Measurements from ENCODE around the gene STRA6. TPM values are rescaled to one million over a fixed set of nuclear protein-coding genes. Genes with fewer than 3 reads are reported as not detected.

The STRA6 gene, protein sequence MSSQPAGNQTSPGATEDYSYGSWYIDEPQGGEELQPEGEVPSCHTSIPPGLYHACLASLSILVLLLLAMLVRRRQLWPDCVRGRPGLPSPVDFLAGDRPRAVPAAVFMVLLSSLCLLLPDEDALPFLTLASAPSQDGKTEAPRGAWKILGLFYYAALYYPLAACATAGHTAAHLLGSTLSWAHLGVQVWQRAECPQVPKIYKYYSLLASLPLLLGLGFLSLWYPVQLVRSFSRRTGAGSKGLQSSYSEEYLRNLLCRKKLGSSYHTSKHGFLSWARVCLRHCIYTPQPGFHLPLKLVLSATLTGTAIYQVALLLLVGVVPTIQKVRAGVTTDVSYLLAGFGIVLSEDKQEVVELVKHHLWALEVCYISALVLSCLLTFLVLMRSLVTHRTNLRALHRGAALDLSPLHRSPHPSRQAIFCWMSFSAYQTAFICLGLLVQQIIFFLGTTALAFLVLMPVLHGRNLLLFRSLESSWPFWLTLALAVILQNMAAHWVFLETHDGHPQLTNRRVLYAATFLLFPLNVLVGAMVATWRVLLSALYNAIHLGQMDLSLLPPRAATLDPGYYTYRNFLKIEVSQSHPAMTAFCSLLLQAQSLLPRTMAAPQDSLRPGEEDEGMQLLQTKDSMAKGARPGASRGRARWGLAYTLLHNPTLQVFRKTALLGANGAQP
- 0.17 and 0.29 TPM in 2 replicates for total RNA-seq (2014; rRNA removed; shearing (Covaris generic))
- 8.1 and 11.2 TPM in 2 replicates for polyA plus RNA-seq (2014; cell fraction: nucleus; rRNA removed)

DNA sequence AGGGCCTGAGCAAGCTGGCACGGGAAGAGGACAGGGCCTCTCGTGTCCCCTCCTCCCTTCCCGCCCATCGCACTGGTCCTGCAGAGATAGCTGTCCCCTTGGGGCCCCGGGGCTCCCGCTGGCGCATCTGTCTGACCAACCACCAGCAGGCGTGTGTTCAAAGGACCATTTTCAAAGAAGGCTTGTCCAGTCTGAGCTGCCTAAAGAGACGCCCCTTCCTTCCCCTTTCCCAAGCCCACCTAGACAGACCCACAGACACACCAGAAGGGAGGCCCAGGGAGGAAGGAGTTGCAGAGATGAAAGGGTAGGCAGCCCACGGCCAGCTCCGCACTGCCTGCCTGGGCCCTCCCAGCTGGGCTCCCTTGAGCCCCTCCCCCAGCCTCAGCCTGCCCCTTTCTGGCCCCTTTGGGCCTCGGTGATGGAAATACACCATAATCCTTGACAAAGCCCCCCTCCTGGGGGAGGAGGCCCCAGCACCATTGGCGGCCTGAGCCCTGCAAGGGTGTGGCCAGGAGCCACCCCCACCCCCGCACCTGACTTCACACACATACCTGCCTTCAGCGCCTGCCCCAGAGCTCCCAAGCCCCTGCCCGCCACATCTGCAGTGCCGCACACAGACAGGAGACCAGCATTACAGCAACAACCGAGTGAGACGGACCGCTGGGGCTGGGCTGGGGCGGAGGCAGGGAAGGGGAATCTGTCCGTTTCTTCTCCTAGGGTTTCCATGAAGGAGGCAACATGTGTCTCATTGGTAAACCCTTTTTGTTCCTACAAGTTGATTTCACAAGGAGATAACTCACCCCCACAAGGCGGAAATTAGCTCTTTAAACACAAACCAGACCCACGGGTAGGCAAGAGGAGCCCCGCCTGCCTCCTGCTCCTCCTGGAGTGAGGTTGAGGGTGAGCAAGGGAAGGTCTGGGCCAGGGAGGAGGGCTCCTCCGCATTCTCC lies at the start of gene STRA6:
Gene STRA6, minus strand, starts transcription at position 336 of the 950 bp plus-strand sequence. CDS start 520 bp downstream, outside the sequence.
- DNase-seq (ENCODE audit: extremely low read depth, low read depth): no peak

DNA sequence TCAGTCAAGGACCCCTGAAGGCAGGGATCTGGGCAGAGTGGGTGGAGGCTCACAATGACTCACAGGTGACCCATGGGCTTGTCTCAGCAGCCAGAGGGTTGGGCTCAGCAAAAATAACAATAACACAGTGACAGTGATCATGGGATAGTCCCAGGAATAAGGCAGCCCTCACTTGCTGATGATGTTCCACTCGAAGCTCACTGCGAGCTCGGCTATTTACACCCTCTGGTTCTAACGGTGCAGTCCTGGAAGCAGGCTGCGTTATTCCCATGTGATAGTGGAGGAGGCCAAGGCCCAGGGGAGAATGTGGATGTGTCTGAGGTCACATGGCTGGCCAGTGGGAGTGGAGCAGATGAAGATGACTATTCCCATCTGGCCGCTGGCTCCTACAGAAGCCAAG lies 49.7 kb upstream of the STRA6 start:
- no peak for DNase-seq (ENCODE audit: extremely low read depth, low read depth)

DNA sequence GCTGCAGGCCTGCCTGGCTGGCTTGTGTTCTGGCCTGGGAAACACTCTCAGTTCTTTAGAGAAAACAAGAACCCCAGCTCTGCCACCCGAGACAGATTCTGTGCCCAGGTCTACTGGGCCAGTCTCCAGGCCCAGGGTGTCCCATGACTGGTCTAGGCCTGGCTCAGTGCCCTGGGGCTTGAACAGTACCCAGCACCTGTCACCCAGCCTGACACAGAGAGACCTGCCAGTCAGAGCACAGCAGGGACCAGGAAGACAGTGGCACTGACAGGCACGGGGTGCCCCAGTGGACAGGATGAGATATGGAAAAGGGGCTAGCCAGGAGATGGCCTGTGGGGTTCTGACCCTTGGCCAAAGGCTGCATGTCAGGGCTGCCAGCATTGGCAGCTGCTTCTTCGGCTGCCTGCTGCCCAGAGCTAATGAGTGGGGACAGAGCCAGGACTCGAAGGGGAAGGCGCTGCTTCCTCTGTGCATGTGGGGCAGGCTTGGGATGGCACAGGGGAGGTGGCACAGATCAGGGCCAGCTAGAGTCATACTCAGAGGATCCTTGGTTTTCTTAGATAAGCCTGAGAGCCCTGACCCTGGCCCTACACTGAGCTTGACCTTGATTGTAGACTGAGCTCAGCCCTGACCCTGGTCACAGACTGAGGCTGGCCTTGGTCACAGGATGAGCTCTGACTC lies 48.7 kb upstream of the STRA6 start:
- DNase-seq (ENCODE audit: extremely low read depth, low read depth): no peak

DNA sequence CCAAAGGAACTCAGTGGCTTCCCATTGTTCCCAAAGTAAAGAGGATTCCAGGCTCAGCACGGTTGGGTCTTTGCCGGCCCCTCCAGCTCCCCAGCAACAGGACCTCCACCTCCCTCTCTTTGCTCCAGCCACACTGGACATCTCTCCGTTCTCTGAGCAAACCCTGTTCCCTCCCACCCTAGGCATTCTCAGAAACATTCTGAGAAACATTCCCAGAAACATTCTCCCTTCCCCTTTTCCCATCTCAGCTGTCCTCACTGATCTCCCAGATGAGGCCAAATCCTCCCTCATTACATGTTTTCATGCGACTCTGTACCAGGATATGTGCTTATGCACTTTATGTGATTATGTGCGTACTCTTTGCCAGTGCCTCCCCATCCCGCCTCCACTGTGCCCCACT lies 47.7 kb upstream of the STRA6 start:
- no peak for DNase-seq (ENCODE audit: extremely low read depth, low read depth)

DNA sequence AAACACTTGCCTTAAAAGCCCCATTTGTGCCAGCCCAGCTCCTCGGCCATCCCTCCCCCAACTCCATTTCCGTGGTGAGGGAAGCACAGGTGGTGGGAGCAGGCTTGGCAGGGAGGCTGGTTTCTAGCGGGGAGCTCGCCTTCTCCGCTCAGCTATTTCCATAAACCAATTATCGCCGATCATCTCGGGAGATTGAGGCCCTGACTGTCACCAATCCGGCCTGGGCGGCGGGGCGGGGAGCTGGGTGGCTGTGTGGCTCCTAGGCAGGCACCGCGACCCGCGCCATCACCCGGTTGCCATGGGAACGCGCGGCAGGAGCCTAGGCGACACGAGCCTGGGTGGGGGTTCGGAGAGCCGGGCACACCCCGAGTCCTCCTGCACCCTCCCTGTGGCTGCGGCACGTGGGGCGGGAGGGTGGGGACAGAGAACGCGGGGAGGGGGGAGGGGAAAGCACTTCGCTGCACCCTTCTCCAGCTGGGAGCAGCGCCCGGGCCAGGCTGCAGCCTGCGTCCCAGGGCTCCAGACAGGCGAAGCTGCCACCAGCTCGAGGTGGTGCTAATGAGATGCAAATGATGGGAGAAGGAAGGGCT lies 42.9 kb upstream of the STRA6 start:
- DNase-seq (ENCODE audit: extremely low read depth, low read depth): no peak

DNA sequence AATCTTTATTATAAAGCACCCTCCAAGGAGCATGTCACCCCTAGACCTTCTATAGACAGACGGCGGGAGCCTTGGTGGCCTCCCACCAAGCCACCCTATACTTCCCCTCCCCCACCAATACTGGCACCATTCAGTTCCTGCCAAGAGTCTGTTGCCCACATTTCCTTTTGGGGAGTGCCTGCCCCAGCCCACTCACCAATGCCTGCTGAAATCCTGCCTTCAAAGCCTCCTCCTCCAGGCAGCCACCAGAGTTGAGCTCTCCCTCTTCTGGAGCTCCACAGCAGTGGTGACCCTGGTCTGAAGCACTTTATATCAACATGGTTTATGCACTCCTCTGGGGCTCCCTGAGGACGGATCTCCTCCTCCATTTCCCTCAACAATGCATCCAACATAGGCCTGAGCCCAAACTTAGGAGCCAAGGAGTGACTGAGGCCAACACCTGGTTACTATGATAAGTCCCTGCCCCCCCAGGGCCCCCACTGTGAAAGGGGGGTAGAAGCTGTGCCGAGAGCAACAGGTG lies 42.3 kb upstream of the STRA6 start:
- DNase-seq (ENCODE audit: extremely low read depth, low read depth): no peak

DNA sequence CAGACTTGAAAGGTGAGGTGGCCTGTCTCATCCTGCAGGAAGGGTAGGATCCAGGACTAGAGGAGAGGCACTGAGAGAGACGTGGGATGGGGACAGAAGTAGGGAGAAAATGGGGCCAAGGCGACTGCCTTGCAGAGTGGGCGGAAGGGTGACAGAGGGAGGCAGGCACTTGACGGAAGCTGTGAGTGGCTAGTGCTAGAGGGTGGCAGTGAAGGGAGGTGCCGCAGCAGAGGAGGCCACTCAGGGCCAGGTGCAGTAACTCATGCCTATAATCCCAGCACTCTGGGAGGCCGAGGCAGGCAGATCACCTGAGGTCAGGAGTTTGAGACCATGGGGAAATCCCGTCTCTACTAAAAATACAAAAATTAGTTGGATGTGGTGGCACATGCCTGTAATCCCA lies 40.8 kb upstream of the STRA6 start:
- DNase-seq (ENCODE audit: extremely low read depth, low read depth): no peak

DNA sequence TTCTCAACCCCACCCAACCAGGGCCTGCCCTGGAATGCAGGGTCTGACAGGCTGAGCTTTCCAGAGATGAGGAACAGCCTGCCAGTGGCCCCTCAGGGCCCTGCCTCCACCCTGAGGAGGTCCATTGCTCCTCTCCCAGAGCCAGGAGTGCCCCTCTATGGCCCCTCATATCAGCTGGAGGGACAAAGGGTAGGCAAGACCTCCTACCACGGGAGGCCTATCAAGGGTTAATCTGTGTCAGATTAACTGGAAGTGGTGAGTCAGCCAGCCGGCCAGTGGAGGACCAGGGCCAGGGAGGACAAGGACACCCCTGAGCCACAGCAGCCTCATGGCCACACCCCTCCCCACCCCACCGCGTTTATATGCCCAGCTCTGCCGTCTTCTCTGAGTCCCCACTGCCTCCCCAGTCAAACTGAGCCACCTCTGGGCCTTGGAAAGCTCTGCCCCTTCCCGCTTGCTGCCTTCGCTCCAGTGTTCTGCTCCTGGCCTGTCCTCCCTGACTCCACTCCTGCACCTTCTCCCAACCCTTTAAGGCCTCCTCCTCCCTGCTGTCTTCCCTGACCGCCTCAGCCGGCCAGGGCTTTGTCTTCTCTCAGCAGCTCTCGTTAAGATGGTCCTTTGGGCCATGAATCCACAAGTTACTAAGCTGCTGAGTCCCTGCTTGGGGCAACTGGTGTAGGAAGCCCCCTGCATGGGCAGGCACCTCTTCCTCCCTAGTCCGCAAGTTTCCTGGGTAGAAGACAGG lies 40.0 kb upstream of the STRA6 start:
- no peak for DNase-seq (ENCODE audit: extremely low read depth, low read depth)

DNA sequence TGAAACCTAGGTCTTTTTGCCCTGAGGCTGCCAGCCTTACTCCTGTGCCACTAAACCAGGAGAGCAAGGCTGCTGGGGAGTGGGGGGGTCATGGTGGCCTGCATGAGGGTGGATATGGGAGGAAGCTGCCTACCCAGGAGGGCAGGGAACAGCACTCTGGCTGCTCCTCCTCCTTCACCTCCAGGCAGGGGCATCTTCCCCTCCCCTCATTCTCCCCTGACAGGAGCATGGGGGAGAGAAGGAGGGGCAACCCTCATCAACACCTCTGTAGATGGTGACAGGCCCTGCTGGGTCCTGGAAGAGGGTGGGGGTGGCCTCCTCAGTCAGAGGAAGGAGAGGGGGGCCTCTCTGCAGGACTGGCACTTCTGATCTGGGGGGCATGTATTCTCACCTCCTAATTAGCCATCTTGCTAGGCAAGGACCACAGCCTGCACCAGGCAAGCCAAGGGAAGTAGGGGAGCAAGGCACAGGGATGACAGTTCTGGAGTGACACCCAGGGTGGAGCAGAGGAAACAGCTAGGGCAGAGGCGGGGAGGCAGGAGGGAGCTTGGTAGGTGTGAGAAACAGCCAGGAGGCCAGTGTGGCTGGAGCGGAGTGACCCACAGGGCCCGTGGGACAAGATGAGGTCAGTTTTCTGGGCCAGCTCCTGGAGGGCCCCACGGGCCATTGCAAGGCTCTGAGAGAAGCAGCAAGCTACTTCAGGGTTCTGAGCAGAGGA lies 38.5 kb upstream of the STRA6 start:
- no peak for DNase-seq (ENCODE audit: extremely low read depth, low read depth)

DNA sequence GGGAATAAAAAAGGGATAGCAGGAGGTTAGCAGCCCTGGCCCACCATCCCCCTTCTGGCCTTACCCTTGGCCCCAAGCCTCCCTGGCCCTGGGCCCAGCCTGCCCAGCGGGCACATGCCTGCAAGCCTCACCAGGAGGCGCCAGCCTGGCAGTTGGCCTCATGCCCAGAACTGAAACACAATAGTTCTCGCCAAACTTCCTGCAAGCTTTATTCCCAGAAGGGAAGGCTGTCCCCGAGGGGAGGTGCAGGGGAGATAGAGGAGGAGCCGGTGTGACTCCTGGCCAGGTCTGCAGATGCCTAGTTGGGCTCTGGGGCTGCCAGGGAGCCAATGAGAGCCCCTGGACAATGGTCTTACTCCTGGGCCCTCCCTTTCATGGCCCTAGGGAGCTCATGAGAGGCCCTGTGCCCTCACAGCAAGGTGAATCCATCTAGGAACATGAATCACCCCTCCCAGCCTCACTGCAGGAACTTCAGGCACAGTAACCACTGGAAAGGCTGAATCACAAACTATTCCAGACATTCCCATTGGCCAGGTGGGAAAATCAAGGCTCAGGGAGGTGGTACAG lies 37.5 kb upstream of the STRA6 start:
- peak; percentile 29 for DNase-seq (ENCODE audit: extremely low read depth, low read depth)

DNA sequence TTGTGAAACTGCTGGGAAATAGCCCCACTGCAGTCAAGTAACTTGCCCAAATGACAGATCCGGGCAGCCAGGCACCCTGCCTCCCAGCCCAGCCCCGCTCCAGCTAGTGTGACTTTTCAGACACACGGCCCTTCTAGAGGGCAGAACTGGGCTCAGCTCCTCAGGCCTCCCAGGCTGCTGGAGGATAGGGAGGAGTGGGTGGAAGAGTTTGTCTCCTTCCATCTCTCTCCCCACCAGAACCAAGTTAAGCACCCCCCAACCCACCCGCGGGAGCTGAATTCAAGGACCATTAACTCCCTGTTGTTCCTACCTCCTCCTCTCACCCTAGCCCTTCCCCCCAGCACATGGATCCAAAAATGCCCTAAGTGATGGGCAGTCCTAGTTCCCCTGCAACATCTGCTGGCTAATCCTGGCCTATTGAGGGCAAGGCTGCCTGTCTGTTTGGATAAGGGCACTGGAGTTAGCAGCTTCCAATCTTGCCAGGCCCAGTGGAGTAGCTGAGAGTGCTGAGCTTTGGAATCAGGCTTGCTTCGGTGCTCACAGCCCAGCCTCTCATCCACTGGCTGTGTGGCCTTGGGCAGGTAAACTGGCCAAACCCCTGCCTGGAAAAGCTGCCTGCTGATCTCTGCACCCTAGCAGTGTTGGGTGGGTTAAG lies 36.6 kb upstream of the STRA6 start:
- no peak for DNase-seq (ENCODE audit: extremely low read depth, low read depth)

DNA sequence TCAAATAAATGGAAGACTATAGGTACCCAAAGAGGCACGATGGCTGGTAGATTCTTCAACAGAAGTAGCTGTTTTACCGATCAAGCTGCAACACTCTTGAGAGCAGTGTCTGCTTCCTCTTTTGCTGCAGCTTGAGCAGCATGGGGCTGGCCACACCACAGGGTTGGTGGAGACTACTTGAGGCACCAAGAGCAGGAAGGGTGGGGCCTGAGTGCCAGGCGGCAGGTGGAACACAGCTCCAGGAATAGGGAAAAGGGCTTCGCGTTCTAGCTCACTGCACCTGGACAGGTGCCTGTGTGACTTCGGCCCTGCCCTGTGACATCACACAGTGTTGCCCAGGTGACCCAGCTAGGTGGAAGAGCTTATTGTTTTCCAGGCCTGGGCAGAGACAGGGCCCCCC lies 33.4 kb upstream of the STRA6 start, which contains the start of gene CCDC33:
Gene CCDC33, plus strand, starts transcription at position 365 of the 400 bp plus-strand sequence. CDS start 394 bp downstream, outside the sequence.
- no peak for DNase-seq (ENCODE audit: extremely low read depth, low read depth)

DNA sequence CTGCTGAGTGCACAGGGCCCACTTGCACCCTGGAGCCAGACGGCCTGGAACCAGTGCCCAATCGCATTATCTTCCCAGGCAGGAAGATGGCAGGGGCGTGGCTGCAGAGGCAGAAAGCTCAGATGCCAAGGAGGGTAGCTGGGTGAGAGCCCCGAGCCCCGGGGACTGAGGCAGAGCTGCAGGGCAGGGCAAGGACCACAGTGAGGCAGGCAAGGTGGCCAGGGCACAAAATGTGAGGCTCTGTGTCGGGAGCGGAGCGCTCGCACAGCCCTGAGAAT lies 31.9 kb upstream of the STRA6 start:
- DNase-seq (ENCODE audit: extremely low read depth, low read depth): no peak

DNA sequence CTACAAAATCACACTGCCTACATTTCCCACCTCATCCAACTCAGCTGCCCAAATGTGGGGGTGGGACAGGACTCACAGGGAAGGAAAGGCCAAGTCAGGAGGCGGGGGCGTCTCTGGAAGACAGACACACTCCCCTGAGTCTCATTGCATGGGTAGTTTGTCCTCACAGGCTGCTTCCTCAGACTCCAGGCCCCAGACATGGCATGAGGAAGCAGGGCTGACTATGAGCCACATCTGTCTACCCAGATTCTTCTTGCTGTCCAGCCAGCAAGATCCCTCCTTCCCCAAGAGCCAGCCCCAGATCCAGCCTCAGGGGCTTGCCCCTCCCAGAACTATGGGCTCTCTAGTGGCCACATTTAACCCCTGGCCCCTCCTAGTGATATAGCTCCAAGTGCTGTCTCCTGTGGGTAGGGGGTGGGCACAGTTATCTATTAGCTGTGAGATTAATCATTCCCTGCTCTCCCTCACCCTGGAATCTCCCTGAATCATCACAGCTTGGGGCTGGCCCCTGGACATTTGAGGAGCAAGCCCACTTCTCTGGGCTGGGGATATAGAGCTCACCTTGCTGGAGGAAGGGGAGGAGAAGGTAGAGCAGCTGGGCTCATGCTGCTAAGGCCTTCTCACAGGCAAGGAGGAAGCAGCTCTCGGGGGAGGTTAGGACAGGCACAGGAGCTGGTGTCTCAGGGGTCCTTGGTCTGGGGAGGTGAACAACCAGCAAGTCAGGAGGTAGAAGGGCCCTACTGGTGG lies 31.4 kb upstream of the STRA6 start:
- DNase-seq (ENCODE audit: extremely low read depth, low read depth): no peak

DNA sequence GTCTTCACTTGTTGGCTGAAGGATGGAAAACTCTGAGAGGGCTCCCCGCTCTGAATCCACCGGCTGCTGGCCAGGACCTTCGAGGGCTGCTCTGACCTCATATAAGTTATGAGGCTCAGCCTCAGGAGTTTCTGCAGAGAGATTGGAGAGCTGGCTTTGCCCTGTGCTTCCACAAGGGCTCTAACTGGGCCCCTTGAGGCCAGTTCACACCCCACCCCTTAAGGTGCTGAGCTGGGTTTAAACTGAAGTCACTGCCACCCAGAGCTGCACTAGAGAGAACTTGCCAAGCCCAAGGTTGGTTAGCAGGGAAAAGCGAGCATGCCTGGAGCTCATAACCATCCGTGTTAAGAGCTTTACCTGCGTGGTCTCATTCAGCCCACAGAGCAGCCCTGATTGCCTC lies 30.8 kb upstream of the STRA6 start:
- DNase-seq (ENCODE audit: extremely low read depth, low read depth): no peak

DNA sequence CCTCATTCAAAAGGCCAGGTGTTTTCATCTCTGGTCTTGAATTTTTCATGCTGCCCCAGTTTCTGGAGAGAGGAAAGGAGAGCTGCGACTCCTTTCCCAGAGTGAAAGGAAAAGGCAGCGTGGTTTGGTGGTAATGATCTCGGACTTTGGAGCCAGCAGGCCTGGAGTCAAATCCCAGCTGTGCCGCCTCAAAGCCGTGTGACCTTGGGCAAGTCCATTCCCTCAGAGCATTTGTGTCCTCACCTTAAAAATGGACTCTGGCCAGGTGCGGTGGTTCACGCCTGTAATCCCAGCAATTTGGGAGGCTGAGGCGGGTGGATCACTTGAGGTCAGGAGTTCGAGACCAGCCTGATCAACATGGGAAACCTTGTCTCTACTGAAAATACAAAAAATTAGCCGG lies 28.9 kb upstream of the STRA6 start:
- DNase-seq (ENCODE audit: extremely low read depth, low read depth): no peak

DNA sequence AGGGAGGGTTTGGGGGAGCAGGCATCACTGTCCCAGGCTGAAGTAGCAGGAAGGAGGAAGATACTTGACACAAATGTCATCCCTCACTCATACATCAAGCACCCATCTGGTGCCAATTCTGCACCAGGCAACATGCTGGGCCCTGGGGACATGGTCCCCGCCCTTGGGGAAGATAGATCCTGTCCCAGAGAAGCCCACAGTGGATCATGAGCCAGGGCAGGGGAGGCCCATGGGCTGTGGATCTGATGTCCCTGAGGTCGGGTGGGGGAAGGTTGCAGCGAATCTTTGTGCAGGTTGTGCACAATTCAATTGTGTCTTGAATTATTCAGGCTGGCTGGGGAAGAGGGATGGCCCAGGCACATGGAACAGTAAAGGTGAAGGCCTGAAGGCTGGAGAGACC lies 27.1 kb upstream of the STRA6 start:
- DNase-seq (ENCODE audit: extremely low read depth, low read depth): no peak

Measured in NCI-H460 (cell line).